Posterior cingulate gyrus (tissue), 11 donors: ENCODE data around the gene PDE4D.

Experiments
- DNase-seq, 10 donors: peaks; one replicate each; pipeline versions ENCODE4 v3.0.0 to v3.0.0-alpha.2; 2020 to 2021; ENCODE audit warnings: mixed read lengths in 3 of 10
- intact Hi-C: fragments of 100-400 bp; cut with DNase I; formaldehyde crosslinking; loops from one replicate; pipeline ENCODE4 v1.15.1; 2023

Gene PDE4D

GRCh38 chr5:59460368-59461153, 433.0 kb downstream of the PDE4D start:
- peak in 3 of 10 donors; percentile 10 to 70 (median 23) for DNase-seq
- intact Hi-C loops, result no loop called here

- DNase-seq, result no peak
- intact Hi-C loops, result no loop called here
These were observed 434.4 kb downstream of the PDE4D start for GRCh38 chr5:59458966-59459729.

- intact Hi-C loops, result no loop called here
These were observed 435.2 kb downstream of the PDE4D start for GRCh38 chr5:59458321-59458720.

GRCh38 chr5:59449905-59450644, 443.5 kb downstream of the PDE4D start:
- intact Hi-C loops, result no loop called here
- no peak for DNase-seq

More at GRCh38 chr5:59458321-59458720, 435.2 kb downstream of the PDE4D start:
- DNase-seq, result no peak

- no peak for DNase-seq
- intact Hi-C loops, result no loop called here
These were observed 447.2 kb downstream of the PDE4D start for GRCh38 chr5:59446356-59446755.

- intact Hi-C loops, result no loop called here
- no peak for DNase-seq
These were observed 447.8 kb downstream of the PDE4D start for GRCh38 chr5:59445741-59446140.

- no peak for DNase-seq
- intact Hi-C loops, result no loop called here
These were observed 454.2 kb downstream of the PDE4D start for GRCh38 chr5:59439303-59439702.

- intact Hi-C loops, result no loop called here
- no peak for DNase-seq
These were observed 456.4 kb downstream of the PDE4D start for GRCh38 chr5:59437176-59437575.

- DNase-seq, result no peak
- intact Hi-C loops, result no loop called here
These were observed 457.0 kb downstream of the PDE4D start for GRCh38 chr5:59436364-59437148.

- DNase-seq, result no peak
- intact Hi-C loops, result no loop called here
These were observed 460.4 kb downstream of the PDE4D start for GRCh38 chr5:59433174-59433573.

GRCh38 chr5:59430066-59430685, 463.4 kb downstream of the PDE4D start:
- intact Hi-C loops, result no loop called here
- DNase-seq, result no peak

GRCh38 chr5:59428391-59428790, 465.1 kb downstream of the PDE4D start:
- DNase-seq, result no peak

GRCh38 chr5:59424515-59424914, 469.0 kb downstream of the PDE4D start:
- intact Hi-C loops, result no loop called here
- no peak for DNase-seq

More at GRCh38 chr5:59428391-59428790, 465.1 kb downstream of the PDE4D start:
- intact Hi-C loops, result no loop called here

GRCh38 chr5:59423021-59423420, 470.5 kb downstream of the PDE4D start:
- intact Hi-C loops, result no loop called here
- no peak for DNase-seq

GRCh38 chr5:59421986-59422941, 471.3 kb downstream of the PDE4D start:
- intact Hi-C loops, result no loop called here
- no peak for DNase-seq

- intact Hi-C loops, result no loop called here
These were observed 472.9 kb downstream of the PDE4D start for GRCh38 chr5:59420596-59420995.

GRCh38 chr5:59418808-59419207, 474.7 kb downstream of the PDE4D start:
- intact Hi-C loops, result no loop called here
- DNase-seq, result no peak

More at GRCh38 chr5:59420596-59420995, 472.9 kb downstream of the PDE4D start:
- no peak for DNase-seq

GRCh38 chr5:59416451-59416850, 477.1 kb downstream of the PDE4D start:
- no peak for DNase-seq
- intact Hi-C loops, result no loop called here

GRCh38 chr5:59416026-59416425, 477.5 kb downstream of the PDE4D start:
- DNase-seq, result no peak
- intact Hi-C loops, result no loop called here
